ENCODE data around the gene CDC42EP1. TPM values are rescaled to one million over a fixed set of nuclear protein-coding genes. Genes with fewer than 3 reads are reported as not detected.

Gene CDC42EP1
- total and polyA plus RNA-seq, 2 experiments from 2014 or later: 83.8 to 122 TPM

DNA sequence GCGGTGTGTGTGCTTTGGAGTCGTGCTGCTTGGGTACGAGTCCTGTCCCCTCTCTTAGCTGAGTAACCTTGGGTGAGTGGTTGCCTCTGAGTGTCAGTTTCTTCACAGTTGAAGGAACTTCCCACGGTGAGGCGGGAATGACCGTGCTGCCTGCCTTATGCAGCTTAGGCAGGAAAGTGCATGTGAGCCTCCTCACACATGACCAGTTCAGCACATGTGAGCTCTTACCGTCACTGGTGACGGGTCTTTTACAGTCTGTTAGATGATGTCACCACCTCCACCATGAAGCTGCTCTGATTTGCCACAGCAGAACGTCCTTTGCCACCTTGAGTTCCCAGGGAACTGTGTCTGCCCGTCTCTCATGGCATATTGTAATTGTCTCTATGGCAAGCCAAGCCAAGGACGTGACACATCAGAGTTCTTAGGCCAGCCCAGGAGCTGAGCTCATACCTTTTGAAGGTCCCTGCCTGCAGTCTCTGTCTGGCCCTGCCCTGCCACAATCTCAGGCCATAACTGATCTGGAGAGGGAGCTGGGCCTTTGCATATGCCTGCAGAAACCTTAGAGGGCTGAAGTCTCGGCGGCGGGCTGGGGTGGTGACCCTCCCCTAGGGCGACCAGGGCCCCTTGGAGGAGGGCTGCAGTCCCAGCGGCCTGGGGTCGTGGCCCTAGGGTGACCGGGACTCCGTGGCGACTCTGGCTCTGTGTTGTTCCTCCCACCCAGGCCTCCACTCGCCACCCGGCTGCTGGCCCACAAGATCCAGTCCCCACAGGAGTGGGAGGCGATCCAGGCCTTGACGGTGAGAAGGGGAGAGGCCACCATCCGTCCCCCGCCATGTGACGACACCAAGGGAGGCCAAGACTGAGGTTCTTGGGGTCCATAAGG lies 56.2 kb downstream of the CDC42EP1 start:
- Histone ChIP-seq H2AFZ (no peak overlapping the region), H3K4me2 (ENCODE audit: unreplicated experiment) (no peak overlapping the region), H3F3A (ENCODE audit: insufficient read depth) (no peaks in the 10 kb centered on the region), H3K79me2 (ENCODE audit: insufficient read depth) (peaks cover 7% of the 10 kb centered on the region), H3K4me3 (no peak overlapping the region), H3K9me2 (ENCODE audit: insufficient read depth) (no peaks in the 10 kb centered on the region), H3K27me3 (replicated peaks; ENCODE audit: insufficient read depth) (no peaks in the 10 kb centered on the region), H3K9me3 (ENCODE audit: low read depth) (no peaks in the 10 kb centered on the region), H3K36me3 (ENCODE audit: low read depth) (no peaks in the 10 kb centered on the region), H3K4me1 (ENCODE audit: insufficient read depth) (no peaks in the 10 kb centered on the region), H4K20me1 (ENCODE audit: insufficient read depth) (no peaks in the 10 kb centered on the region), H3K27ac (no peak overlapping the region), H3K9ac (no peak overlapping the region)
- DNase-seq: no peak
- in situ Hi-C loops (cut with MboI): no loop called here
- no peak for TF ChIP-seq EZH2 (IDR thresholded peaks at IDR 0.05; ENCODE audit: insufficient read depth, poor library complexity, severe bottlenecking)
- WGBS, 2 experiments (ENCODE audit: low coverage in 1 of 2, low lambda C conversion rate in 2 of 2, missing lambda C conversion rate in 2 of 2): 94 to 96% methylated on average over 27 of the region's 27 CpGs

DNA sequence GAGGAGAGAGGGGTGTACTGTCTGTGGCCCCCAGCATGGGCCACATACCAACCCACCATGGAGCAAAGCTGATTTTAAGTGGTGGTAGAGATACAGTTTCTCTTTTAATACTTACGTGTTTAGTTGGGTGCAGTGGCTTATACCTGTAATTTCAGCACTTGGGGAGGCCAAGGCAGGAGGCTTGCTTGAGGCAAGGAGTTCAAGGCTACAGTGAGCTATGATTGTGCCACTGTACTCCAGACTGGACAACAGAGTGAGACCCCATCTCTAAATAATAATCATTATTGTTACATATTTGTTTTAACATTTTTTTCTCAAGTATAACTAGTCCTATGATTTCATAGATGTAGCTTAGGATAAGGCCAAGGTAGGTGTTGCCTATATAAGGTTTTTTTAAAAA lies 57.2 kb downstream of the CDC42EP1 start:
- H3K27me3 ChIP-seq (replicated peaks; ENCODE audit: insufficient read depth): no peaks in the 10 kb centered on the region
- H3F3A ChIP-seq (ENCODE audit: insufficient read depth): no peaks in the 10 kb centered on the region
- no peak for DNase-seq
- H3K4me2 ChIP-seq (ENCODE audit: unreplicated experiment): no peak overlapping the region
- TF ChIP-seq EZH2 (IDR thresholded peaks at IDR 0.05; ENCODE audit: insufficient read depth, poor library complexity, severe bottlenecking): no peak
- no peak for TF ChIP-seq EZH2phosphoT487 (IDR thresholded peaks at IDR 0.05; ENCODE audit: insufficient read depth, low read depth)
- H3K79me2 ChIP-seq (ENCODE audit: insufficient read depth): no peaks in the 10 kb centered on the region
- no peaks in the 10 kb centered on the region for H3K9me2 ChIP-seq (ENCODE audit: insufficient read depth)
- no peak overlapping the region for H3K9ac ChIP-seq
- no peaks in the 10 kb centered on the region for H3K4me1 ChIP-seq (ENCODE audit: insufficient read depth)
- in situ Hi-C loops (cut with MboI): no loop called here
- H3K9me3 ChIP-seq (ENCODE audit: low read depth): no peaks in the 10 kb centered on the region
- no peaks in the 10 kb centered on the region for H4K20me1 ChIP-seq (ENCODE audit: insufficient read depth)
- 95 to 100% methylated on average over 1 of the region's 1 CpG for WGBS, 2 experiments (ENCODE audit: low coverage in 1 of 2, low lambda C conversion rate in 2 of 2, missing lambda C conversion rate in 2 of 2)
- H2AFZ ChIP-seq: no peak overlapping the region
- no peak overlapping the region for H3K27ac ChIP-seq
- no peaks in the 10 kb centered on the region for H3K36me3 ChIP-seq (ENCODE audit: low read depth)
- H3K4me3 ChIP-seq: no peak overlapping the region

DNA sequence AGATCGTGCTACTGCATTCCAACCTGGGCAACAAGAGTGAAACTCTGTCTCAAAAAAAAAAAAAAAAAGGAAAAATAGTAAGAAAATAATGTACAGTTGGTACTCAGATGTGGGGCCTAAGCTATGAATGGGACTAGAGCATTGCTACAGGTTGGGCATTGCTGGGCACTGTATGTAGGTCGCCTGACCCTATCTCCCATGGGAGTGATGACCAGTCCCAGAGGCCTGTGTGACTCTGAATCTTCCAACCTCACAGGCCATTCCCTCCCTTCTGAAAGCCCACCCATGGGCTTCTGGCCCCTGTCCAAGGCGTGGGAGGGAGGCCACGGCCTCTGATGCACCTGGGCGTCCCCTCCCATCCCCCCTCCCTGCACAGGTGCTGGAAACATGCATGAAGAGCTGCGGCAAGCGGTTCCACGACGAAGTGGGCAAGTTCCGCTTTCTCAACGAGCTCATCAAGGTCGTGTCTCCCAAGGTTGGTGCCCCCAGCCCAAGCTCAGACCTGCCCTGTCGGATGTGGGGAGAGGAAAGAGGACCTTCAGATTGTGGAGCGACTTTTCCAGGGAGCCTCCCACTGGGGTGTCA lies 57.9 kb downstream of the CDC42EP1 start:
- no peak overlapping the region for H2AFZ ChIP-seq
- H3K4me1 ChIP-seq (ENCODE audit: insufficient read depth): no peaks in the 10 kb centered on the region
- no peak overlapping the region for H3K9ac ChIP-seq
- H3K27me3 ChIP-seq (replicated peaks; ENCODE audit: insufficient read depth): no peaks in the 10 kb centered on the region
- H3K27ac ChIP-seq: no peak overlapping the region
- 95 to 98% methylated on average over 11 to 14 of the region's 14 CpGs for WGBS, 2 experiments (ENCODE audit: low coverage in 1 of 2, low lambda C conversion rate in 2 of 2, missing lambda C conversion rate in 2 of 2)
- no peaks in the 10 kb centered on the region for H3K36me3 ChIP-seq (ENCODE audit: low read depth)
- no peaks in the 10 kb centered on the region for H3F3A ChIP-seq (ENCODE audit: insufficient read depth)
- no peaks in the 10 kb centered on the region for H3K79me2 ChIP-seq (ENCODE audit: insufficient read depth)
- H4K20me1 ChIP-seq (ENCODE audit: insufficient read depth): no peaks in the 10 kb centered on the region
- no peak overlapping the region for H3K4me3 ChIP-seq
- in situ Hi-C loops (cut with MboI): no loop called here
- DNase-seq: no peak
- H3K4me2 ChIP-seq (ENCODE audit: unreplicated experiment): no peak overlapping the region
- H3K9me3 ChIP-seq (ENCODE audit: low read depth): no peaks in the 10 kb centered on the region
- H3K9me2 ChIP-seq (ENCODE audit: insufficient read depth): no peaks in the 10 kb centered on the region
- TF ChIP-seq EZH2 (IDR thresholded peaks at IDR 0.05; ENCODE audit: insufficient read depth, poor library complexity, severe bottlenecking) (no peak), EZH2phosphoT487 (IDR thresholded peaks at IDR 0.05; ENCODE audit: insufficient read depth, low read depth) (no peak)

DNA sequence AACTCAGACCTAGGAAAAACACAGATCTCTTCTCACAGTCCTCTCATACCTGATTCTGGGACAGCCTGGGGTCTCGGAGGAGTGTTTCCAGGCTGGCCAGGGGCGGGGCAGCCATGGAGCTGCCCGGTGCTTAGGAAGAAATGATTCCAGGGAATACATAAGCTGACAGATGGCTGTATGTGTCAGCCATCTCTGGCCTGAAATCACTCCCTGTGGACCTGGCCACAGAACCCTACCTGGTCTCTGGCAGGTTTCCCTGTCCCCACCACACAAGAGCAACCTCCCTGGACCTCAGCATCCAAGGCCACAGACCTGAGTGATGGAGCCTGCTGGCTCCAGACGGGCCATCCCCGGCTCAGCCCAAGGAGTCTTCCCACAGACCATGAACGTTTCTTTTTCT lies 58.4 kb downstream of the CDC42EP1 start:
- Histone ChIP-seq H3K4me1 (ENCODE audit: insufficient read depth) (no peaks in the 10 kb centered on the region), H3K4me2 (ENCODE audit: unreplicated experiment) (no peak overlapping the region), H3K36me3 (ENCODE audit: low read depth) (no peaks in the 10 kb centered on the region), H3K9me2 (ENCODE audit: insufficient read depth) (no peaks in the 10 kb centered on the region), H3F3A (ENCODE audit: insufficient read depth) (no peaks in the 10 kb centered on the region), H3K27me3 (replicated peaks; ENCODE audit: insufficient read depth) (no peaks in the 10 kb centered on the region), H3K79me2 (ENCODE audit: insufficient read depth) (no peaks in the 10 kb centered on the region), H4K20me1 (ENCODE audit: insufficient read depth) (no peaks in the 10 kb centered on the region), H2AFZ (no peak overlapping the region), H3K27ac (no peak overlapping the region), H3K9ac (no peak overlapping the region), H3K9me3 (ENCODE audit: low read depth) (no peaks in the 10 kb centered on the region), H3K4me3 (no peak overlapping the region)
- TF ChIP-seq EZH2phosphoT487 (IDR thresholded peaks at IDR 0.05; ENCODE audit: insufficient read depth, low read depth): no peak
- no peak for TF ChIP-seq EZH2 (IDR thresholded peaks at IDR 0.05; ENCODE audit: insufficient read depth, poor library complexity, severe bottlenecking)
- in situ Hi-C loops (cut with MboI): no loop called here
- no peak for DNase-seq
- 82 to 84% methylated on average over 6 of the region's 6 CpGs for WGBS, 2 experiments (ENCODE audit: low coverage in 1 of 2, low lambda C conversion rate in 2 of 2, missing lambda C conversion rate in 2 of 2)

Small RNA genes within 50 kb of the gene (small RNA-seq; reads per million reads assigned to genes)
- gene RF00017 (ENCODE audit: low read depth, low replicate concordance): not detected

Other genes starting within 250 kb of the CDC42EP1 start
- 0.89 and 1.1 TPM in 2 replicates for gene ELFN2, start 133.0 kb upstream of the CDC42EP1 start, total RNA-seq (2014; rRNA removed; shearing (Covaris generic))
- gene ELFN2, start 133.0 kb upstream of the CDC42EP1 start, polyA plus RNA-seq (2016; fragmentation: Nextera tagmentation; extraction: Ambion mirVana): 0.19 and 0.48 TPM in 2 replicates
- not detected in 2 replicates for gene MFNG, start 74.1 kb upstream of the CDC42EP1 start, total RNA-seq (2014; rRNA removed; shearing (Covaris generic))
- gene MFNG, start 74.1 kb upstream of the CDC42EP1 start, polyA plus RNA-seq (2016; fragmentation: Nextera tagmentation; extraction: Ambion mirVana): 0.32 TPM in 1 of 2 replicates, not detected in the other
- 4.4 and 8.3 TPM in 2 replicates for gene CARD10, start 41.1 kb upstream of the CDC42EP1 start, total RNA-seq (2014; rRNA removed; shearing (Covaris generic))
- gene CARD10, start 41.1 kb upstream of the CDC42EP1 start, polyA plus RNA-seq (2016; fragmentation: Nextera tagmentation; extraction: Ambion mirVana): 2.7 and 2.8 TPM in 2 replicates
- not detected in 2 replicates for gene LGALS2, start 19.6 kb downstream of the CDC42EP1 start, total RNA-seq (2014; rRNA removed; shearing (Covaris generic))
- gene LGALS2, start 19.6 kb downstream of the CDC42EP1 start, polyA plus RNA-seq (2016; fragmentation: Nextera tagmentation; extraction: Ambion mirVana): 0.35 and 0.91 TPM in 2 replicates
- gene GGA1, start 48.4 kb downstream of the CDC42EP1 start, total RNA-seq (2014; rRNA removed; shearing (Covaris generic)): 29.7 and 36.9 TPM in 2 replicates
- 29.7 and 29.9 TPM in 2 replicates for gene GGA1, start 48.4 kb downstream of the CDC42EP1 start, polyA plus RNA-seq (2016; fragmentation: Nextera tagmentation; extraction: Ambion mirVana)
- 2.4 and 9.9 TPM in 2 replicates for gene SH3BP1, start 79.2 kb downstream of the CDC42EP1 start, total RNA-seq (2014; rRNA removed; shearing (Covaris generic))
- 0.81 and 0.89 TPM in 2 replicates for gene SH3BP1, start 79.2 kb downstream of the CDC42EP1 start, polyA plus RNA-seq (2016; fragmentation: Nextera tagmentation; extraction: Ambion mirVana)
- 17.5 and 17.7 TPM in 2 replicates for gene PDXP, start 98.2 kb downstream of the CDC42EP1 start, total RNA-seq (2014; rRNA removed; shearing (Covaris generic))
- gene PDXP, start 98.2 kb downstream of the CDC42EP1 start, polyA plus RNA-seq (2016; fragmentation: Nextera tagmentation; extraction: Ambion mirVana): 1.9 and 2.1 TPM in 2 replicates
- gene LGALS1, start 115.2 kb downstream of the CDC42EP1 start, total RNA-seq (2014; rRNA removed; shearing (Covaris generic)): 5,290 and 7,830 TPM in 2 replicates
- gene LGALS1, start 115.2 kb downstream of the CDC42EP1 start, polyA plus RNA-seq (2016; fragmentation: Nextera tagmentation; extraction: Ambion mirVana): 6,727 and 6,984 TPM in 2 replicates
- gene NOL12, start 125.9 kb downstream of the CDC42EP1 start, total RNA-seq (2014; rRNA removed; shearing (Covaris generic)): 4.9 and 19.1 TPM in 2 replicates
- 24.9 and 25.1 TPM in 2 replicates for gene NOL12, start 125.9 kb downstream of the CDC42EP1 start, polyA plus RNA-seq (2016; fragmentation: Nextera tagmentation; extraction: Ambion mirVana)
- gene TRIOBP, start 136.6 kb downstream of the CDC42EP1 start, total RNA-seq (2014; rRNA removed; shearing (Covaris generic)): 127 and 135 TPM in 2 replicates
- gene TRIOBP, start 136.6 kb downstream of the CDC42EP1 start, polyA plus RNA-seq (2016; fragmentation: Nextera tagmentation; extraction: Ambion mirVana): 123 and 130 TPM in 2 replicates
- 36.1 and 73.7 TPM in 2 replicates for gene GCAT, start 247.5 kb downstream of the CDC42EP1 start, total RNA-seq (2014; rRNA removed; shearing (Covaris generic))
- gene GCAT, start 247.5 kb downstream of the CDC42EP1 start, polyA plus RNA-seq (2016; fragmentation: Nextera tagmentation; extraction: Ambion mirVana): 31.5 and 35.9 TPM in 2 replicates

Data from GM23248 (cell line).